Measurements from ENCODE around the gene PRTN3.
"Not testable (repeated sequence)": the region's sequence is repeated elsewhere in the genome, so short reads cannot be mapped to it uniquely, and the experiment has no call there.

Gene PRTN3

GRCh38 chr19:881385-882071 is 40.7 kb downstream of the PRTN3 start:
- no peak for DNase-seq (ENCODE audit: low spot score)

GRCh38 chr19:882871-883497 is 42.2 kb downstream of the PRTN3 start:
- no peak for DNase-seq (ENCODE audit: low spot score)

- no peak for DNase-seq (ENCODE audit: low spot score)
Observed at GRCh38 chr19:883661-884211, 42.9 kb downstream of the PRTN3 start.

- no peak for DNase-seq (ENCODE audit: low spot score)
Observed at GRCh38 chr19:884420-885211, 43.8 kb downstream of the PRTN3 start.

- DNase-seq (ENCODE audit: low spot score) = no peak
Observed at GRCh38 chr19:885536-886224, 44.9 kb downstream of the PRTN3 start.

- no peak for DNase-seq (ENCODE audit: low spot score)
Observed at GRCh38 chr19:887072-887471, 46.3 kb downstream of the PRTN3 start.

- no peak for DNase-seq (ENCODE audit: low spot score)
Observed at GRCh38 chr19:887599-887998, 46.8 kb downstream of the PRTN3 start.

- DNase-seq (ENCODE audit: low spot score) = no peak
Observed at GRCh38 chr19:888581-889385, 48.0 kb downstream of the PRTN3 start.

GRCh38 chr19:889662-890295 is 49.0 kb downstream of the PRTN3 start:
- DNase-seq (ENCODE audit: low spot score) = no peak

GRCh38 chr19:890831-891230 is 50.0 kb downstream of the PRTN3 start:
- no peak for DNase-seq (ENCODE audit: low spot score)

GRCh38 chr19:891421-892200 is 50.8 kb downstream of the PRTN3 start:
- DNase-seq (ENCODE audit: low spot score) = not testable (repeated sequence)

GRCh38 chr19:892243-892893 is 51.6 kb downstream of the PRTN3 start:
- peak; percentile 76 for DNase-seq (ENCODE audit: low spot score)

- peak; percentile 99 for DNase-seq (ENCODE audit: low spot score)
Observed at GRCh38 chr19:892894-893689, 52.3 kb downstream of the PRTN3 start, which contains the start of the genes MED16 and RNU6-9. MED16 (minus strand) TSS chr19:893187; CDS start chr19:891131, 2,056 bp downstream. RNU6-9 (plus strand) TSS chr19:893484.

- DNase-seq (ENCODE audit: low spot score) = no peak
Observed at GRCh38 chr19:896434-896833, 55.6 kb downstream of the PRTN3 start.

GRCh38 chr19:896999-897398 is 56.2 kb downstream of the PRTN3 start:
- no peak for DNase-seq (ENCODE audit: low spot score)

- DNase-seq (ENCODE audit: low spot score) = peak; percentile 81
Observed at GRCh38 chr19:897442-898039, 56.7 kb downstream of the PRTN3 start.

Measured in HuH-7.5 (cell line).